GM18502 (cell line): Measurements from ENCODE around the gene IL6.

Experiments
- ATAC-seq: cut with Tn5 transposase; IDR thresholded peaks from one replicate; pipeline ENCODE4 v1.9.1; 2021; ENCODE audit warnings: mild to moderate bottlenecking; ENCODE audit not compliant: unreplicated experiment, poor library complexity

IL6 gene

DNA sequence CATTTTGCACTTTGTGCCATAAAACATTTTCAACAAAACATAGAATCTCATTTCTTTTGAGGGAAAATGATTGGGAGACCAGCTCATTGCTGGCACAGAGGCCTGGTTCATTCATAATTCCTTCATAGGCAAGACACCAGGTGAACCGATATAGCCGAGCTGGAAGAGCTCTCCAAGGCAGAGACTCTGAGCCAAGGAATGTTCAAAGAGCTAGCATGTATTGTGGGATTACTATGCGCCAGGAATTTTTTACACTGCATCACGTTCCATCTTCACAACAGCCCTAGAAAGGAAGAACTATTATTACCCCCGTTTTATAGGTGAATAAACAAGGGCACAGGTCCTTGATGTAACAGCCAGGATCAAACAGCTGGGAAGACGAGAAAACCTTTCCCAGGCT is 2.1 kb upstream of the IL6 start:
- no peak for ATAC-seq

DNA sequence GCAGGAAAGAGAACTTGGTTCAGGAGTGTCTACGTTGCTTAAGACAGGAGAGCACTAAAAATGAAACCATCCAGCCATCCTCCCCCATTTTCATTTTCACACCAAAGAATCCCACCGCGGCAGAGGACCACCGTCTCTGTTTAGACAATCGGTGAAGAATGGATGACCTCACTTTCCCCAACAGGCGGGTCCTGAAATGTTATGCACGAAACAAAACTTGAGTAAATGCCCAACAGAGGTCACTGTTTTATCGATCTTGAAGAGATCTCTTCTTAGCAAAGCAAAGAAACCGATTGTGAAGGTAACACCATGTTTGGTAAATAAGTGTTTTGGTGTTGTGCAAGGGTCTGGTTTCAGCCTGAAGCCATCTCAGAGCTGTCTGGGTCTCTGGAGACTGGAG is 1.4 kb upstream of the IL6 start:
- ATAC-seq: no peak

DNA sequence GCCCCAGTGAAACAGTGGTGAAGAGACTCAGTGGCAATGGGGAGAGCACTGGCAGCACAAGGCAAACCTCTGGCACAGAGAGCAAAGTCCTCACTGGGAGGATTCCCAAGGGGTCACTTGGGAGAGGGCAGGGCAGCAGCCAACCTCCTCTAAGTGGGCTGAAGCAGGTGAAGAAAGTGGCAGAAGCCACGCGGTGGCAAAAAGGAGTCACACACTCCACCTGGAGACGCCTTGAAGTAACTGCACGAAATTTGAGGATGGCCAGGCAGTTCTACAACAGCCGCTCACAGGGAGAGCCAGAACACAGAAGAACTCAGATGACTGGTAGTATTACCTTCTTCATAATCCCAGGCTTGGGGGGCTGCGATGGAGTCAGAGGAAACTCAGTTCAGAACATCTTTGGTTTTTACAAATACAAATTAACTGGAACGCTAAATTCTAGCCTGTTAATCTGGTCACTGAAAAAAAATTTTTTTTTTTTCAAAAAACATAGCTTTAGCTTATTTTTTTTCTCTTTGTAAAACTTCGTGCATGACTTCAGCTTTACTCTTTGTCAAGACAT is 574 bp upstream of the IL6 start:
- ATAC-seq: peak; percentile 79

DNA sequence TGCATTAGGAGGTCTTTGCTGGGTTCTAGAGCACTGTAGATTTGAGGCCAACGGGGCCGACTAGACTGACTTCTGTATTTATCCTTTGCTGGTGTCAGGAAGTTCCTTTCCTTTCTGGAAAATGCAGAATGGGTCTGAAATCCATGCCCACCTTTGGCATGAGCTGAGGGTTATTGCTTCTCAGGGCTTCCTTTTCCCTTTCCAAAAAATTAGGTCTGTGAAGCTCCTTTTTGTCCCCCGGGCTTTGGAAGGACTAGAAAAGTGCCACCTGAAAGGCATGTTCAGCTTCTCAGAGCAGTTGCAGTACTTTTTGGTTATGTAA is 675 bp downstream of the IL6 start:
- ATAC-seq: no peak

DNA sequence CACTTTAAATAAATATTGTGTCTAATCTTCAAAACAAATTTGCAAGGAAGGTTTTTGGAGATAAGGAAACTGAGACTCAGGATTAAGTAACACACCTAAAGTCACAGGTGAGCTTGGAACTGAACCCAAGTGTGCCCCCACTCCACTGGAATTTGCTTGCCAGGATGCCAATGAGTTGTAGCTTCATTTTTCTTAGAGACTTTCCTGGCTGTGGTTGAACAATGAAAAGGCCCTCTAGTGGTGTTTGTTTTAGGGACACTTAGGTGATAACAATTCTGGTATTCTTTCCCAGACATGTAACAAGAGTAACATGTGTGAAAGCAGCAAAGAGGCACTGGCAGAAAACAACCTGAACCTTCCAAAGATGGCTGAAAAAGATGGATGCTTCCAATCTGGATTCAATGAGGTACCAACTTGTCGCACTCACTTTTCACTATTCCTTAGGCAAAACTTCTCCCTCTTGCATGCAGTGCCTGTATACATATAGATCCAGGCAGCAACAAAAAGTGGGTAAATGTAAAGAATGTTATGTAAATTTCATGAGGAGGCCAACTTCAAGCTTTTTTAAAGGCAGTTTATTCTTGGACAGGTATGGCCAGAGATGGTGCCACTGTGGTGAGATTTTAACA is 1.5 kb downstream of the IL6 start:
- no peak for ATAC-seq

DNA sequence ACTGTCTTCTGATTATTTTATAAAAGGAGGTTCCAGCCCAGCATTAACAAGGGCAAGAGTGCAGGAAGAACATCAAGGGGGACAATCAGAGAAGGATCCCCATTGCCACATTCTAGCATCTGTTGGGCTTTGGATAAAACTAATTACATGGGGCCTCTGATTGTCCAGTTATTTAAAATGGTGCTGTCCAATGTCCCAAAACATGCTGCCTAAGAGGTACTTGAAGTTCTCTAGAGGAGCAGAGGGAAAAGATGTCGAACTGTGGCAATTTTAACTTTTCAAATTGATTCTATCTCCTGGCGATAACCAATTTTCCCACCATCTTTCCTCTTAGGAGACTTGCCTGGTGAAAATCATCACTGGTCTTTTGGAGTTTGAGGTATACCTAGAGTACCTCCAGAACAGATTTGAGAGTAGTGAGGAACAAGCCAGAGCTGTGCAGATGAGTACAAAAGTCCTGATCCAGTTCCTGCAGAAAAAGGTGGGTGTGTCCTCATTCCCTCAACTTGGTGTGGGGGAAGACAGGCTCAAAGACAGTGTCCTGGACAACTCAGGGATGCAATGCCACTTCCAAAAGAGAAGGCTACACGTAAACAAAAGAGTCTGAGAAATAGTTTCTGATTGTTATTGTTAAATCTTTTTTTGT is 2.3 kb downstream of the IL6 start:
- ATAC-seq: no peak

DNA sequence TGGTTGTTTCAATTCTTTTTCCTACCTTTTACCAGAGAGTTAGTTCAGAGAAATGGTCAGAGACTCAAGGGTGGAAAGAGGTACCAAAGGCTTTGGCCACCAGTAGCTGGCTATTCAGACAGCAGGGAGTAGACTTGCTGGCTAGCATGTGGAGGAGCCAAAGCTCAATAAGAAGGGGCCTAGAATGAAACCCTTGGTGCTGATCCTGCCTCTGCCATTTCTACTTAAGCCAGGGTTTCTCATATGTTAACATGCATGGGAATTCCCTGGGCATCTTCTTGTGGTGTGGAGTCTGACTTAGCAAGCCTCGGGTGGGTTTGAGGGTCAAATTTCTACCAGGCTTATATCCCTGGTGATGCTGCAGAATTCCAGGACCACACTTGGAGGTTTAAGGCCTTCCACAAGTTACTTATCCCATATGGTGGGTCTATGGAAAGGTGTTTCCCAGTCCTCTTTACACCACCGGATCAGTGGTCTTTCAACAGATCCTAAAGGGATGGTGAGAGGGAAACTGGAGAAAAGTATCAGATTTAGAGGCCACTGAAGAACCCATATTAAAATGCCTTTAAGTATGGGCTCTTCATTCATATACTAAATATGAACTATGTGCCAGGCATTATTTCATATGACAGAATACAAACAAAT is 3.2 kb downstream of the IL6 start:
- no peak for ATAC-seq

DNA sequence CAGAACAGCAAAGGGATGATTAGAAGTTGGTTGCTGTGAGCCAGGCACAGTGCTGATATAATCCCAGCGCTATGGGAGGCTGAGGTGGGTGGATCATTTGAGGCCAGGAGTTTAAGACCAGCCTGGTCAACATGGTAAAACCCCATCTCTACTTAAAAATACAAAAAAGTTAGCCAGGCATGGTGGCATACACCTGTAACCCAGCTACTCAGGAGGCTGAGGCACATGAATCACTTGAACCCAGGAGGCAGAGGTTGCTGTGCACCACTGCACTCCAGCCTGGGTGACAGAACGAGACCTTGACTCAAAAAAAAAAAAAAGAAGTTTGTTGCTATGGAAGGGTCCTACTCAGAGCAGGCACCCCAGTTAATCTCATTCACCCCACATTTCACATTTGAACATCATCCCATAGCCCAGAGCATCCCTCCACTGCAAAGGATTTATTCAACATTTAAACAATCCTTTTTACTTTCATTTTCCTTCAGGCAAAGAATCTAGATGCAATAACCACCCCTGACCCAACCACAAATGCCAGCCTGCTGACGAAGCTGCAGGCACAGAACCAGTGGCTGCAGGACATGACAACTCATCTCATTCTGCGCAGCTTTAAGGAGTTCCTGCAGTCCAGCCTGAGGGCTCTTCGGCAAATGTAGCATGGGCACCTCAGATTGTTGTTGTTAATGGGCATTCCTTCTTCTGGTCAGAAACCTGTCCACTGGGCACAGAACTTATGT is 4.1 kb downstream of the IL6 start:
- ATAC-seq: no peak

DNA sequence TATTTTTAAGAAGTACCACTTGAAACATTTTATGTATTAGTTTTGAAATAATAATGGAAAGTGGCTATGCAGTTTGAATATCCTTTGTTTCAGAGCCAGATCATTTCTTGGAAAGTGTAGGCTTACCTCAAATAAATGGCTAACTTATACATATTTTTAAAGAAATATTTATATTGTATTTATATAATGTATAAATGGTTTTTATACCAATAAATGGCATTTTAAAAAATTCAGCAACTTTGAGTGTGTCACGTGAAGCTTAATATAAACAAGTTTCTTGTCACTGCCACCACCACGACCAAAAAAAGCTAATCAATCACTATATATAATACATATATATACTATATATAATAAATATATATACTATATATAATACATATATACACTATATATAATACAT is 4.8 kb downstream of the IL6 start:
- ATAC-seq: no peak

DNA sequence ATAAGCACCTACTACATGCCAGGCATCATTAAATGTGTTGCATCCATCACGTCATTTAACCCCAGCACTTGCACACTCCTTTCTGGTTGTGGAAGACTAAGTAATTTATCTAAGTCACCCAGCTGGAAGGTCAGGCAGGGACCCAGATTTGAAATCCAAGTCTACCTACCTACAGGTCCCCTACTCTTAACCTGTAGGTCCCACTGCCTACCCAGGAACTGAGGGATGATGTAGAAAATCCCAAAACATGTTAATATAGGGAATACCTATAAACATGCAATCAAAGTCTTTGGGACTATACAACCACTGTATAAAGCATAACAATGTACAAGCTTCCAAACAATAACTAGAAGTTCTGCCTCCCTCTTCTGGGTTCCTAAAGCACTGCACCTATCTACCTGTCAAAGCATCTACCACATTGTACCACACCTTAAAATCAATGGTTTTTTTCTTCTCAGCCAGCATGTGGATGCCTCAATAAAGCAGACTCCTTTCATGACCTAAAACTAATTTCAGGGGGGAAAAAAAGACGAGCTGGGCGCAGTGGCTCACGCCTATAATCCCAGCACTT is 5.6 kb downstream of the IL6 start:
- no peak for ATAC-seq

DNA sequence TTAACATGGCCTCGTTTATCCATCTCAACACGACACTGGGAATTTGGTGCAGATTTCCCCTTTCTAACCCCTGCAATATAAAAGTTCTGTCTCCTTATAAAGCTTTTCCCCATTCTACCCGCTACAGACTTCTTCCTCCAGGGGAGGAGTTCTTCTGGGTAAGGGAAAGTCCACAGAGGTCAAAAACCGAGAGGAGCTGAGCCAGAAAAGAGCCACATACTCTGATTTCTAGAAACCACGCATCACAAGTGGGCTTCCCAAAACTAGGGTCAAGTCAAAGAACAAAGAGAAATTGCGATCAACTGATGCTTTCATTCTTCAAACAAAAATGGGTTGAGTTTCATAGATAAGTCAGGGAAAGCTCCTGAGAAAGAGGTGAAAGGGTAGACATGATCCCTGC is 6.8 kb downstream of the IL6 start:
- no peak for ATAC-seq

DNA sequence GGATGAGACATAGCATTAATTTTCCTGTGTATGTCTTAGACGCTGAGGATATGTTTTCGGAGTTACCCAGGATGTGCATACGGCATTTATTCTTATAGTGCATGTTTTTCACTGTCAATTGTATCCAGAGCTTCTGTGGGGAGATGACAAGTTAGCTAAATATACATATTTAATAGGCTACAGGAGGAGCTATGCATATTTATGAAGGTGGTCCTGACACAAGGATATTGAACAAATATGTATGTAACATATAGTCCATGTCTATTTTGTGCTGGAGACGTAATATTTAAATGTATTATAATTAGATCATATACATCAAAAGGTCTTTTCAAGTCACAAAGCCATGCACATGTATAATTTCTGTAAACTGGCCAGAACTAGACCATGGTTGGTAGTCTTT is 16.0 kb downstream of the IL6 start:
- ATAC-seq: no peak

DNA sequence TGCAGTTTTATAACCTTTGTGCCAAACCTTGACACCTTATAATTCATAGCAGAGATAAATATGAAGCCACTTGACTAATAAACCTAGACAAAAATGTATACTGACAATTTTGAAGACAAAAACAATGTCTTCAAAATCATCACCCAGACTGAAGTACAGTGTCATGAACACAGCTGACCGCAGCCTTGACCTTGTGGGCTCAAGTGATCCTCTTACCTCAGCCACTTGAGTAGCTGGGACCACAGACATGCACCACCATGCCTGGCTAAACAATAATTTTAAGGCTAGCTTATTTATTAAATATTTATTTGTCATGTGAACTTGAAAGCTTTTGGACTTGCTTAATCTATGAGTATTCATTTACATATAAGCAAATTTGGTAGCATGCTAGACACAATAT is 24.3 kb downstream of the IL6 start:
- ATAC-seq: no peak

DNA sequence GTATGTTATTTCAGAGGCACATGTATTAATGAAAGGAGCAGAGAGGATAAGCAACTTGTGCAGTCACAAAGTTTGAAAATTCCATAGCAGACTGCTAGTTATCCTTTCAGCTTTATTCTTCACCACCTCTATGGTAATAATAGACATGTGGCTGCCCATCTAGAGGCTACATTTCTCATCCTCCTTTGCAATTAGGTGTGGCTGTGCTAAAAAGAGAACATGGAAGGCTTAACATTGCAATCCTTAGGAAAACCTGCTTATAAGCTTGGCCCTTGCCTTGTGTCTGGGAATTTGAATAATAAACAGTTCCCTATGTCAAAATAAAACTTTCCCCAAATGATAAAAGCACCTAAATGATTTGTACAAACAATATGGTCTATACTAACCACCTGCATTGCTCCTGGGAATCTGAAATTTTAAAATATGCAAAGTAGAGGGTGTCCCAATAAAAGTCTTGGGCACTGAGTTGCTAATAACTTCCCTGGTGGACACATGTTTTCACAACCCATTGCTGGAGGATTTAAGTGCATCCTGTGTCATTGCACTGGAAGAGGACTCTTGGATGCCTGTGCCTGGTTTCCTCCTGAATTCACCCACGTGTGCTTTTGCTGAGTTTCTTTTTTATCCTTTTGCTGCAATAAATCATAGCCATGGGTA is 30.5 kb downstream of the IL6 start:
- ATAC-seq: no peak

DNA sequence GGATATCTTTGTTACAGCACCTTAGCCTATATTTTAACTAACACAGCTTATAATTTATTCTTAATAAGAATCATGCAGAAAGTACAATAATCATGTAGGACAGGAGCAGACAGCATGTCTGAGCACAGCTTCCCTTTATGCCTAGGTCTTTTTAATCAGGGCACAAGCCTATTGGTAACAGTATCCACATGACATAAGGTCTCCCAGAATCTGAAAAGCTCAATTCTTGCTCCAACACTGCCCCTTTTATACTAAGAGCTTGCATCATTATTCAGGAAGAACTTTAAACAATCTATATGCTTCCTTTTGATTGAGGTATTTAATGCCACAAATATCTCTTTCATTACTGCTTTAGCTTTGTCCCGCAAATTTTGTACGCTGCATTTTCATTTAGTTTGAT is 31.6 kb downstream of the IL6 start:
- ATAC-seq: no peak

DNA sequence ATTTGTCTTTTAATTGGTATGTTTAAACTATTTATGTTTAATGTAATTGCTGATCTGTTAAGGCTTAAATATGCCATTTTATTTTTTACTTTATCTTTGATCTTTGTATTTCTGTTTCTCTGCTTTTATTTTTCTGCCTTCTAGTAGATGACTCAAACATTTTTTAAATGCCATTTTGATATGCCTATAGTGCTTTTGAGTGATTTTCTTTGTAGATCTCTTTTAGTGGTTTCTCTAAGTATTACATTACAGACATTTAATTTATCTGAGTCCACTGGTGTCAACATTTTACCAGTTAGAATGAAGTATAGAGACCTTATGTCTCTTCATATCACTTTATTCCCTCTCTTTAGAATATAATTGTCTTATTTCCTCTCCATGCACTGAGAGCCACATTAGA is 32.7 kb downstream of the IL6 start:
- ATAC-seq: no peak

DNA sequence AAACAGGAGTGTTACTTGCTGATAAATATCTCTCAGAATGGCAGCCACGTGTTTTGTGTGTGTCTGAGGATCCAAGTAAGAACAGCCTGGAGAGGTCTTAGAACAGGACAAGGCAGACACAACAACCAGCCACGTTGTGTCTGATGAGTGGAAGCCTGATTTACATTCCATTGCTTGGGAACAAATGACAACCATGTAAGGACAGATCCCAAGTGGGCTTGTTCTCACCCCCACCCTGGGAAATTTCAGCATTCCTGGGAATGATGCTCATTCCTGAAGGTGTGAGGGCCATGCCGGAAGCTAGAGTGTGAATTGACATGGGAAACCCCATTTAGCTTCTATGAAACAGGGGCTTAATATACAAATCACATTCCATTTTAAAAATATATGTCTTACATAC is 35.9 kb downstream of the IL6 start:
- no peak for ATAC-seq

DNA sequence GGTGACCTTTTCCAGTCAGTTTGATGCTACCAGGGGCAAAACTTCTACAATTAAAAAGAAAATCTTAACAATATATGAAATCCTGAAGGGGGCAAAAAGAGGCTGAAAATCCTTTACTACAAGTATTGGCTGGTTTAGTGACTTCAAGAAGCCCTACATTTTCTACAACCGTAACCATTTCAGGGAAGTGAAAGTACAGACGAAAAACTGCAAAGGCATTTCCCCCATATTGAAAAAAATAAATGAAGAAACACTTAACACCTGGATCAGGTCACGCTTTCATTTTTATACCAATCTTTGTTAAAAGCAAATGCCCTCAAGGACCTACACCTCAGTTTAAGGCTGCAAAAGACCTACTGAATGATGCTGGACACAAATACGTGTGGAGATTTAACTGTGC is 38.6 kb downstream of the IL6 start:
- ATAC-seq: peak; percentile 80

DNA sequence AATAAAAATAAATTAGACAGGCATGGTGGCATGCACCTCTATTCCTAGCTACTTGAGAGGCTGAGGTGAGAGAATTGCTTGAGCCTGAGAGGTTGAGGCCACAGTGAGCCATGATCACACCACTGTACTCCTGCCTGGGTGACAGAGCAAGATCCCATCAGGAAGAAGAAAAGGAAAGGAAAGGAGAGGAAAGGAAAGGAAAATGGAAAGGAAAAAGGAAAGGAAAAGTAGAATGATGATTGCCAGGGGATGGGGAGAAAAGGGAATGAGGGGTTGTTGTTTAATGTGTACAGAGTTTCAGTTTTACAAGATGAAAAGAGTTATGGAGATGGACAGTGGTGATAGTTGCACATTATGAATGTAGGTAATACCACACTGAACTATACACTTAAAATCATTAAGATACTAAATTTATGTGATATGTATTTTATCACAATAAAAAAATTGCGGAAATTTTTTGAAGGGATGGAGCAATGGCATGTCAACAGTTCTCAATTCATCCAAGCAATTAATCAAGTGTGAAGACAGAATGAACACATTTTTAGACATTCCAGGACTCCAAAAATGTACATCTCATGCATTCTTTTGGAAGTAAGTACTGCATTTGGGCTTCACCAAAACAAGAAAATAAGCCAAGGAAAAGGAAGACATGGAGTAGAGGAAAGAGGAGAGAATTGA is 44.3 kb downstream of the IL6 start:
- ATAC-seq: no peak

DNA sequence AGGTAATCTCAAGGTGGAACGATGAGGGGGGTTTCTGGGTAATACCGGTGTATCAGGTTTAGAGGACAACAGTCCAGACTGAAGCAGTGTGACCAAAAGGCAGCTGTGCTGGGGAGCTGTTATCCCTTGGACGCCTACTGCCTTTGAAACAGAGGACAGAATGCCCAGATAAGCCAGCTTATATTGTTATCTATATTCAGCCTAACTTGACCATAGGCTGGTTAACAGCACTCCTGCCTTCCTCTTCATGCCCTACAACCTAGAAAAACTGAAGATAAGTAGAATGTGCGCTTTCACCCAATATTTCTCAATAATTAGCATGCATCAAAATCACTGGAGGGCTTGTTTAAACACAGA is 44.9 kb downstream of the IL6 start:
- ATAC-seq: no peak
